ENCODE measurements around the gene FLRT1.
"Not testable (repeated sequence)": the region's sequence is repeated elsewhere in the genome, so short reads cannot be mapped to it uniquely, and the experiment has no call there.

FLRT1 gene

DNA sequence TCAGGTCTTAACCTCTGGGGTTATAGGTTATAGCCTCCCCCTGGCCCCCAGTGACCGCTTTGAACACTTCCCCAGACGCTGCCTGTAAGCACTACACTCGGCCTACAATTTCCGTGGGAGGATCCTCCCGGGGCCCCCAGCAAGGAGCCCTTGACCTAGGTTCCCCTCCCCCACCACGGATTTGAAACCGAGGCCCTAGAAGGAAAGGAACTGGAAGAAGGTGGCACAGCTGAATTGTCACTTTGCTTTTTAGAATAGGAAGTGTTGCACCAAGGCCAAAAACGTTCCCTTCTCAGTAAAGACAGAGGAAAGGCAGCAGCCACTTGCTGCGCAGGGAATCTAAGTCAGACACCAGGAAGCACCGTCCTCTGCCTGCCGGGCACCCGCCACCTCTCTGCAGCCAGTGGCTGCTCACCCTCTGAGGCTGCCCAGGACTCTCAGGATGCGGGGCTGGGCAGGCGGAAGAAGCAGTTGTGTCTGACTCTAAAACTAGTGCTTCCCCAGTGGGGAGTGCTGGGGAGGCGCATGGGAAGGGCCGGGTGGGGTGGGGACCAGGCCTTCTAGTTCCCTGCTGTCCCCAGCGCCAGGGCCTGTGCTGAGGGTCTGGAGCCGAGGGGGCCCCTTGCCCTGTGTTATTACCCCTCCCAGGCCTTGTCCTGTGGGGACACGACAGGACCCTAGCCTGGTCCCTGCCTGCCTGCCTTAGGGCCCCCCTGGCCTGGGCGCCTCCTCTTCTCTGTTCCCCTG lies 7.9 kb upstream of the FLRT1 start:
- DNase-seq, result no peak

DNA sequence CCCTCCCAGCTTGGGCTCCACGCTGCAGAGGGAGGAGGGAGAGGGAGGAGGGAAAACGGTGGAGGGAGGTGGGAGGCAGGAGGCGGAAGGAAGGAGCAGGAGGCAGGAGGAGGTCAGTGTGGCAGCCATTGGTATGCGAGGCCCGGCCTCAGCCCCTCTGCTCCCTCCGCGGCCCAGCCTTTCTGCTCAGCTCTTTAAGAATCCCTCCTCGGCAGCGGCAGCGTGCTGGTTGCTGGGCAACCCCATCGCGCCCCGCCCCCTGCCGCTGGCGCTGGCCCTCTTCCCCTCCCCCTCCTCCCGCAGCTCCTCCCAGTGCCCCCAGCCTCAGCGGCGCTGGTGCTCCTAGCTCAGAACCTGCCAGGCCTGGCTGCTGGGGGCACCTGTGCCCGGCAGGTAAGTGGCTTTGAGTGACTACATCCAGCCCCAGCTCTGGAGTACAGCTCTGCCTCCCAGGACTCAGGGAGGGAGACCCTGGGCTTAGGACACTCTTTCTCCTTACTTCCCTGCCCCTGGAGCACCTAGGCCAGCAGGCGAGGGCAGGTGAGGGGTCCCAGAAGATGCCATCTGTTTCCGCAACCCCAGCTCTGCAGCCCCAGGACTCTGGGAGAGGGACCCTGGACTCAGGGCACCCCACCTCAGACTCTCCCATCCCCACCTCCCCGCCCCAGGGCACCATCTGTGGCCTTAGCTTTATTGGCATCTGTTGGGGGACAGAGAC lies 7.2 kb upstream of the FLRT1 start:
- no peak for DNase-seq

DNA sequence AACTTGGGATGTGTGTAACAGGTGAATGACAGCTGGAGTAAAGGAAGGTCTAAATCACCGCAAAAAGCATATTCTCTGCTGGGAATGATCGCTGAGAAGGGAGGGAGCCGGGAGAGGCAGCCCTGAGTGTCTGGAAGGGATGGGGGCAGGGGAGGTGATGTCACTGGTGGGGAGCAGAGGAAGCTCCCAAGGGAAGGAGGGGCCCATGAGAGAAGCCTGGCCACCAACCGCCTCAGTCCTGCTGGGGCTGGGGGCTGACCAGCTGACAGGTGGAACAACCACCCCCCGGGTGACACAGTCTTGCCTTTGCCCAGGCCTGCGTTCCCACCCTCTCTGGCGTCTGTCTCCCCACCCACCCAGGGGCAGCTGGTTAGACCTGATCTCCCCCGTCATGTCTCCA lies 6.0 kb upstream of the FLRT1 start:
- DNase-seq, result no peak

DNA sequence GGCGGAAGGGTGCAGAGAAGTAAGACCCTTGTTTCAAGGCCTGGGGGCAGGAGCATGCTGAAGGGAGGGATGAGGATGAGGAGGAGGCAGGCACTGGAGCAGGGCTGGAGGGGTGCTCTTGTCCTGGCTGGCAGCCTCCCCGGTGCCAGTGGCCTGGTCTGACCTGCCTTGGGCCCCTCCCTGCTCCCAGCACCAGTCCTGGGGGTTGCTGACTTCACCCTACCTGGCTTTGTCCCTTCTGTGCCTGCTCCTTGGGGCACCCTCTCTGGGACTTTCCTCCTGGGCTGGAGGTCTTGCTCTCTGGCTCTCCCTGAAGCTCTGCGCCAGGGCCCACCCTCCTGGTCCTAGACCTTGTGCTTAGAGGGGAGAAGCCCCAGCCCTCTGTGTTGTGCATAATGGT lies 4.7 kb upstream of the FLRT1 start:
- DNase-seq, result no peak

DNA sequence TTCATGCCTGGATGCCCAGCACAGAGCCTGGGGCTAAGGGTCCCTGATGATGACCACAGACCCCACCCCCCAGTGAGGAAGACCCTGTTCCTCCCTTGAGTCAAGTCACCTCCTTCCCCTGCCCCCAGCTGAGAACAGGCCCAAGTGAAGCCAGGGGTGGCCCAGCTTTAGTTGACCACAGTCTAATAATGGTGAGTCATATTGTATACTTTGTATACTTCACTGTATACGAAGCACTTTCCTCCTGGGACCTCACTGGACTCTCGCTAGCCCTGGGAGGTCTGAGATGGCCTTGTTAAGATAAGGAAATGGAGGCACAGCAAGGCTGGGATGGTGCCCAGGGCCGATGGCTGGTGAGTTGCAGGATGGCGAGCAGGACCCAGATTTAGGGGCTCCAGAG lies 3.7 kb upstream of the FLRT1 start:
- no peak for DNase-seq

DNA sequence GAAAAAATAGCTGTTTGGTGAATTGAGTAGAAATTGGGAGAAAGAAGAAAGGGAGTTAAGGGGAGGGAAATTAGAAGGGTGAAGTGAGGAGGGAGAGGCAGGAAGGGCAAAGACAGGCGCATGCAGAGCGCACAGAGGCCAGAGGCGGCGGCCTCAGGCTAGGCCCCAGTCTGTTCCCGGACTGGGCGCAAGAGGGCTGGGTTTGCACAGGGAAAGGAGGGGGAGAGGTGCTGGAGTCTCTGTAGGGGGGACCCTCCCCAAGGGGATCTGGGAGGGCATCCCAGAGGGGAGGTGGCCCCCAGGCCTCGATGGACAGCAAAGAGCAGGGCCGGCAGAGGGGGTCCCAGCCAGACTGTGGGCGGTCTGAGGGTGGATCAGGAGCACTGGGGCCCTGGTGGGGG lies 1.3 kb upstream of the FLRT1 start:
- no peak for DNase-seq

DNA sequence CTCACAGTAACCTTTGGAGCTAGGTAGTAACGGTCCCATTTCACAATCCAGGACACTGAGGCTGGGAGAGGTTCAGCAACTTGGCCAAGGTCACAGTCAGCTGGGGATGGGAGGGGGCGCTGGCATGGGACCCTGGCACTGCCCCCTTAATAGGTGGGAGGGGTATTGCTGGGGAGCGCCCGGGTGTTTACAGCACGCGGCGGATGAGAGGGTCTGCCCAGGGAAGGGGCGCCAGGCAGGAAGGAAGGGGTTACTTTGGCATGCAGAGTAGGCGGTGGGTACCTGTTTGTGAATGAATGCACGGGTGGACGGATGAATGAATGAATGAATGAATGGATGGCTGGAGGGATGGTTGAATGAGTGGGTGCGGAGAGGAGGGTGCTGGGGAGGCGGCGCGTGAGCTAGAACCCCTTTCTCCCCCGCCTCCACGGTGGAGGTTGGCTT lies 628 bp upstream of the FLRT1 start:
- DNase-seq, result no peak

DNA sequence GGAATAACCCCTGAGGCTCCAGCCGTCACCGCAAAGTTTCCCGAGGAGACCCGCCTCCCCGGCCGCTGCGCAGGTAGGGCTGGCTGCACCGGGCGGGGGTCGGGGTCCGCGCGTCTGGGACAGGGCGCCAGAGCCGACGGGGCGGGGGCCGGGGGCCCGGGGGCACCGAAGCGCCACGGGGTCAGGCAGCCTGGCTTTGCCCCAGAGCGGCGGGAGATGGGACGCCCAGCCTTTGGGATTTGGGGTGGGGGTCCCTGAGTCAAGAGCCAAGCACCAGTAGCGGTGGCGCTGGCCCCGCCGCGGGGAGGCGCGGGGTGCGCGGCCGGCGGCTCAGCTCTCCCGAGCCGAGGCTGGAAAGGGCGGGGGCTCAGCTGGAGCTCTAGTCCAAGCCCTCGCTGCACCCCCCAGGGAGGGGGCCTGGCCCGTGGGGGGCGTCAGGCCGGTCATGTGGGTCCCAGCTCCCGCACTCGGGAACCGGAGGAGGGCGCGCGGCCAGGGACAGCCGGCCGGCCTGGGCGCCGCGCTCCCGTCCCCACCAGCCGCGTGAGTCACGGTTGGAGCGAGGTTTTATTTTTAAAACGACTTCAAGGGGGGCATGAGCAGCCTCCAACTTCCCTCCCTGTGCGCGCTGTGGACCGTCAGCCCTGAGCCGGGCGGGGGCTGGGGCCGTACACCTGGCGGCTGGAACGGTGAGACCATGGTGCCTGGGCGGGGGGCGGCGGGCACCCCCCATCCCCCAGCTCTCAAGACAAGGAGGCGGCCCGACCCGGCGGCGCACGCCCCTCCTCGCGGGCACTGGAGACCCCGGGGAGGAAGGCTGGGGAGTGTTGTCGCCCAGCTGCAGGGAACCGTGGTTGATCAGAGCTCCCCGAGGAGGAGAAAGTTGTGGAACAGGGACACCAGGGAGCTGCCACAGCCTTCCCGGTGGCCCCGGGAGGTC lies 626 bp downstream of the FLRT1 start:
- peak; percentile 72 for DNase-seq

DNA sequence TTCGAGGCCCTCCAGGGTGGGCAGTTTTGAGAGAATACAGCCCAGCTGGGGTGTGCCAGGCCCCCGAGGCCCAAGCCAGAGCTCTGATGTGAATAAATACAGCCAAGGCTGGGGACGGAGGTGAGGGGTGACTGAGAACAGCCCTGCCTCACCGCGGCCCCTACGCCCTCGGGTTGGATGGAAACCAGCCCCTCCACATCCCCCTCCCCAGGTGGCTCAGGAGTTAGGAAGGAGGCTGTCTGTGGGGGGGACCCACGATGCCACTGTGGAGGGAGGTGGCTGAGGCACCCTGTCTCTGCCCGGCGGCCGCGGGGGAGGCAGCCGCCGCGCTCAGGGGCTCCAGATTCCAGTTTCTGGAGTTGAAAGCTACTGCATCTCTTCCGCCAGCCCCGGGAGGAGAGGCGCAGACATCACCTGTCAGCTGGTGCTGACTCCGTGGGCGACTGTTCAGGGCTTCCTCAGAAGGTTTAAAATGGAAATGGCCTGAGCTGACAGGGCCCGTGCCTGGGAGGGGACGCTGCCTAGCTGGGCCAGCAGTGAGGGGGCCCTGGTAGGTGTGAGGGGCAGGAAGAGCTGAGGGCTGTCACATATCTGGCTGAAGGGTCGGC lies 1.4 kb downstream of the FLRT1 start:
- no peak for DNase-seq

DNA sequence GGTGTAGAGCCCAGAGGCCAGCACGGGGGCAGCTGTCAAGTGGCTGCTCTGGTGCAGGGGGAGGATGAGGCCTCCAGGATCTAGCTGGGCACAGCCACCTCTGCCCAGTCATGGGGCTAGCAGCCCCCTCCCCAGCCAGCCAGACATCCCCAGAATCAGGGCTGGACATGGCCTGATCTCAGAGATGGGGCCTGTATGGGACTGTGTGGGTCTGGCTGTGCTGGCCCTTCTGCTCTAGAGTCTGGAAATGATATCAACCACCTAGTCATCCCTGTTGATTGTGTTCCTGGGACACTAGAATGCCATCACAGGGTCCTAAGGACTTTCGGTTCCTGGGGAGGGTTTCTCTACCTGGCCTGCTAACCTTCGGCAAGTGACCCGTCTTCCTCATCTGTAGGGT lies 2.8 kb downstream of the FLRT1 start:
- DNase-seq, result no peak

DNA sequence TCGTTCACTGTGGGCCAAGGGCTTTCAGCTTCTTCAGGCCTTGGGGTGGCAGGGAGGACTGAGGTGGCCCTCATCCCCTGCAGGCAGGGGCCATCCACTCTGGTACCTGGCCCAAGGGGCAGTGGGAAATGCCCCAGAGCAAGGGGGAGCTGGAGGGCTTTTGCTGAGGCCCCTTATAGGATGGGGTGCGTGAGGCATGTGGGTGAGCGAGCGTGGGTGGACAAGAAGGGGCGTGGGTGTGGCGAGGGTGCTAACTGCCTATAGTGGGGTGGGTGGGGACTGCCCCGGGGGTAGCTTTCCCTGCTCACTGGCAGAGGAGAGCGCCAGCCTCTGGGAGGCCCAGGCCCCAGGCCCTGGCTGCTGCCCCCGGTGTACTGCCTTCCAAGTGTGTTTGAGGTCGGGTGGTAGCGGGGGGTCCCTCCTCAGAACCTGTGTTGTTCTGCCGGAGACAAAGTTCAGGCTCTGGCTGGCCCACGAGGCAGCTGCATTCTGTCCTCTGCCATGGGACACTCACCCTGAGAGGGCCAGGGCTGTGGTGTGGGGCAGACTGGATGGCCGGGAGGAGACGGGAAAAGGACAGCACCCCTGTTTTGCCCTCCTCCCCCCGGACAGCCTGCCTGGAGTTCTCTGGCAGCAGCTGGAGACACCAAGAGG lies 3.4 kb downstream of the FLRT1 start:
- DNase-seq, result no peak

DNA sequence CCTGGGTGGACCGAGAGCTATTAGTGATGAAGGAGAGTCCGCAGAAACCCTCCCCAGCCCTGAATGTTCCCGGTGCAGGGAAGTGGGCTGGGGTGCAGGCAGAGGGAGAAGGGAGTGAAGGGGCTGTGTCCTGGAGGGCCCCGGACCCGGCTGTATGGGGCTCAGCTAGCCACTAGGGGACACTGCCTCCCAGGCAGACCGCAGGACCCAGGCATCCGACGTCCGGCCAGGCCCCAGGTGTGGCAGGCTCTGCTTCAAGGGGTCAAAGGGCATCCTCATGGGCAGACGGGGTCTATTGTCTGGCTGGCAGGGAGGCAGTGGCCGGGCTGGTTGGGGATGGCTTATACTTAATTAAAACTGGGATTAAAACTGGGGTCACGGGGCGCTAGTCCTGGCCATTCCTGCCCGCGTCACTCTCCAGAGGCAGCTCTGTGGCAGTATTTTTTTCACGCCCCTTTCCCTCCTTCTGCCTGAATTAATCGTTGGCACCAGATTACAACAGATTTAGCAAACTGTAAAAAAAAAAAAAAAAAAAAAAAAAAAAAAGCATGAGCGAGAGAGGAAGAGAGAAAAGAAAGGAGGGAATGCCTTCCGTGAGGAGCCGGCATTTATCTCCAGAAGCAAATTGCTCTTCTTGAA lies 5.1 kb downstream of the FLRT1 start:
- no peak for DNase-seq

DNA sequence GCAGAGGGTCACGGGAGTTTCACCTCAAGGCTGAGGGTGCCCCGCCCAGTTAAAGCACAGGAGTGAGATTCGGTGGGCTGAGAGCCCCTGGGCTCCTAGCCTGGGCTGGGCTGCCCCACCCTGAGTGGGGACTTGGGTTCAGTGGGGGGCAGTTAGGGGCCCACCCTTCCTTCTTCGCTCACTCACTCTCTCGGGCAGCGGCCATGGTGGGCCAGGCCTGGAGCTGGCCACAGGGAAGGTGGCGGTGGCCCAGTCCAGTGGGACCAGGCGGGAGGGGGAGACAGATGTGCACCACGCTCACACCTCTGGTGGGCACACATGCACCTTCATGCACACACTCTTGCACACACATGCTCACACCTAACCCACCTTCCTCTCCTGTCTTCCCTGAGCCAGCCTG lies 6.1 kb downstream of the FLRT1 start:
- DNase-seq, result no peak

DNA sequence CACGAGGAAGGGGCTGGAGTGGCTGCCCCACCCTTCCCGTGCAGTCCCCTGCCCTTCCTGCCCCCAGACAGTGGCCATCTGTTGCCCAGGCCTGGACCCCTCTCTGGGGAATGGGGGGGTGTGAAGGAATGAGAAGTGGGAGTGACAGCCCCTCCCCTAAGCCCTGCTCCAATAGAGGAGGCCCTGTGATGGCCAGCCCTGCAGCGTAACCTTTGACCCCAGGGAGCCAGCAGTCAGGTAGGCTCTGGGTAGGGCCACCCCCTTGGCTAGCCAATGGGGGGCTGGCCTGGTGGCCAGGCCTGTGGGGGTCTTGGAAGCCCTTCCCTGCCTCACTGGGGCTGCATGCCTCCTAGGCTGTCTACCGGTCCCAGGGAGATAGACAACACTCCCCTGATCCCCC lies 6.6 kb downstream of the FLRT1 start:
- no peak for DNase-seq

DNA sequence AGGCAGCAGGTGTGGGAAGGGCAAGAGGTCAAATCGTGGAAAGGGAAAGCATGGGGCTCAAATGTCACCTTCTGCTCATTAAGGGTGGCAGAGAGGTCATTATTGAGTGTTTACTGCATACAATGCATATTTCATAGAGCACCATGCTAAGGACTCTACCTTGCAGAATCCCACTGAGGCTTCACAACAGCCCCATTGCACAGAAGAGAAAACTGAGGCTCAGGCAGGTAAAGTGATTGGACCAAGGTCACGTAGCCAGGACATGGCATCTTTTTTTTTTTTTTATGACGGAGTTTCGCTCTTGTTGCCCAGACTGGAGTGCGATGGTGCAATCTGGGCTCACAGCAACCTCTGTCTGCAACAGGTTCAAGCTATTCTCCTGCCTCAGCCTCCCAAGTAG lies 7.8 kb downstream of the FLRT1 start:
- no peak for DNase-seq

DNA sequence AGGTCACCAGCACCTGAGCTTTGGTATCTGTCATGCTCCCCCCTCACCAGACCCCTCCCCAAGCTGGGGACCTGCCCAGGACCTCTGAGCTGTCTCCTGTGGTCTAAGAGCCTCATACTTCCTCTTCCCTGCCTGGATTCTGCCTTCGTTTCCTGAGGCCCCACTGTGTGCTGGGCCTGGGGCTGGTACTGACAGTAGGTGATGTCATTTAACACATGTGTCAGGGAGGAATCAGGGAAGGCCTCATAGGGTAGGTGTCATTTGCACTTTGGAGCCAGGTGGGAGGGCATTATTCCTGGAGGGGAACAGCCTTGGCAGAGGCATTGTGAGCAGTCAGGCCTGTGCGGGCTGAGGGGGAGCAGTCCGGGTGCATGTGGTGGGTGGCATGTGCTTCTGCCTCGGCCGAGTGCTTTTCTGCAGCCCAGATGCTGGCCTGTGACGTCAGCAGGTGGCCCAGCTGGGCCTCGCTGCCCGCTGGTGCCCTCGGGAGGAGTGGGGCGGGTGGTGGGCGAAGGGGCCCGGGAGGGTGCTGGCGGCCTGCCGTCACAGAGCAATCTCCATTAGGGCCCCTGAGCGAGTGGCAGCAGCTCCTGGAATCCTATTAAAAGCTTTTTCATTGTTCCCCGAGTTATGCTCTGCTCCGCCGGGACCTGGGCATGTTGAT lies 9.1 kb downstream of the FLRT1 start:
- no peak for DNase-seq

DNA sequence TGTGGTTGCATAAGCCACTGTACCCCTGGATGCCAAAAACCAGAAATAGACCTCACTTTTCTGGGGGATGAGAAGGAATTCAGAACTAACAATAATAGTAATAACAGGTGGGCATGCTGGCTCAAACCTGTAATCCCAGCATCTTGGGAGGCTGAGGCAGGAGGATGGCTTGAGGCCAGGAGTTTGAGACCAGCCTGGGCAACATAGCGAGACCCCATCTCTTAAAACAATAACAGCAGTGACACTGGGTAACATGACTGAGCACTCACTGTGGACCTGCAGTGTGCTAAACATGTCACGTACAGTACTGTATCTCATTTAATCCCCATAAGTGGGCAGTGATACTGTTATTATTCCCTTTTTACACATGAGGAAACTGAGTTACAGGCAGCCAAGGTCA lies 10.0 kb downstream of the FLRT1 start:
- DNase-seq, result no peak

DNA sequence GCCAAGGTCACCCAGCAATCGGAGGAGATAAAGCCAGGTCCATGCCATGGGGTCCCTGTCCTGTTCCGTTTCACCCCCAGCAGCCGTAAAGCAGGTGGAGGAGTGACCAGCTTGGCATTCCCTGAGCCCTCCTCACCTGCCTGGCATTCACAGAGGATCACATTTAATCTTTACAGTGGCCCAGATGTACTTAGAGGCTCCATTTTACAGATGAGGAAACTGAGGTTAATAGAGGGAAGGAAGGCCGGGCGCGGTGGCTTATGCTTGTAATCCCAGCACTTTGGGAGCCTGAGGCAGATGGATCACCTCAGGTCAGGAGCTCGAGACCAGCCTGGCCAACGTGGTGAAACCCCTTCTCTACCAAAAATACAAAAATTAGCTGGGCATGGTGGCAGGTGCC lies 11.6 kb downstream of the FLRT1 start:
- DNase-seq, result not testable (repeated sequence)

DNA sequence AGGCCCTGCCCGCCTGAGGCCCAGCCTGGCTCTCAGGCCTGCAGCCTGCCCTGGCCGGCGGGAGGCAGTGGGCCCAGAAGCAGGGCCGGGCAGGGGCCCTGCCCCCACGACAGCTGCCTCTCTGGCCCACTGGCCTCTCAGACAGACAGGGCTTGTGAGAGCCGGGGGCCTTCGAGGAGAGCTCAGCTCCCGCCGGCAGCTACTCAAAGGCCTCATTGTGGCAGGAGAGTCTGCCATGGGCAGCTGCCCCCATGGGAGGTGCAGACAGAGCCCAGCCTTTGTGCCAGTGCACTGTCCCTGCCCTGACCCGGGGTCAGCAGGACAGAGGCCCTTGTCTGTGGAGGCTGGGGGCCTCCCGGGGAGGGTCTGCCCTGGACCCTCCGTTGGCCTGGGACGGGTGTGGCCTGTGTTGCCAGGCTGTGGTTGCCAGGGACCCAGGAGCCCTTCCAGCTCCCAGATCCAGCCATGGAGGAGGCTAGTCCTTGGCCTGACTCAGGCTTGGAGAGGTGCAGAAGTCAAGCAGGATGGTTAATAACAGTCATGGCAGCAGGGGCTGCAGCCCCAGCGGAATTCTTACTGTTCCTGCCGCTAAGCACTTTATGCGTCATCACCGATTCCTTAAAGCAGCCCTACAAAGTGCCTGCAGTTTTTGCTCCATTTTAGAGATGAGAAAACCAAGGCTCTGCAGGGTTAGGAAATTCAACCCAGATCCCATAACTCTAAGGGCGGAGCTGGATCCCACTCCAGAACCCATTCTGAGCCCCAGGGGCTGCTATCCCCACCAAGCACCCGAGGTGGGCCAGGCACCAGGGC lies 12.5 kb downstream of the FLRT1 start:
- peak; percentile 68 for DNase-seq

DNA sequence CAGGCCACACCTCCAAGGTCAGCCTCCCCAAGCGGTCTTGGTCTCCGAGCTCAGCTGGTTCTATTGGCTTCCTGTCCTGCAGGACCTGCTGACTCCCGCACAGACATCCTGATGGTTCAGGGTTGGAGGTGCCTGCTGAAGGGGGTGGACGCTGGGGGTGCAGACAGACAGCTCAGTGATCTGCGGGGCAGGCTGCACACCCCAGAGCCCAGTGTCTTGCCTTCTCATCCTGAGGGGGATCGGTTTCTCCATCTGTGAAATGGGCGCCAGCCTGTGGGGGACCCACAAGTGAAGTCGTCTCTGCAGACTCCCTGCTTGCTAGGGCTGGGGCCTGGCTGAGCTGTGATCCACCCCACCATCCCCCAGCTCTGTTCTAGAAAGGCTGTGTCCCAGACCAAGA lies 13.8 kb downstream of the FLRT1 start:
- no peak for DNase-seq

DNA sequence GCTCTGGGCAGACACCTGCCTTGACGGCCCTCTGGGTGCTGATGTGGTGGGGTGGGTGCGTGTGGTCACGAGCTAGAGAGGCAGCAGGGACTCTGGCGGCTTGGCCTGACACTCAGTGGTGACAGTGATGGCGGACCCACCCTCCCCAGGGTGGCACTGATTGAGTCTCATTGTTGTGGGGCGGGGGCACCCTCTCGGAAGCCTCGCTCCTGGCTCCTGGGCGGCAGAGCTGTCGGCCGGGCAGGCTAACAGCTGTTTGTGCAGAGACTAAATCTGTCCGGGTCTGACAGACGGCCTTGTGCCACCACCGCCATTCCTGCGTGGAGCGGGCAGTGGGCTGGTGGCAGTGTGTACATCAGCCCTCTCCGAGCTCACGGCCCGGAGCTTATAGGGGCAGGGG lies 15.6 kb downstream of the FLRT1 start:
- no peak for DNase-seq
